Measurements from ENCODE around the gene MRPS35. TPM values are rescaled to one million over a fixed set of nuclear protein-coding genes. Genes with fewer than 3 reads are reported as not detected.
"Not testable (repeated sequence)": the region's sequence is repeated elsewhere in the genome, so short reads cannot be mapped to it uniquely, and the experiment has no call there.

Gene MRPS35
- total RNA-seq, 4 donors from 2014 or later = 76.3 to 153 (median 98.2) TPM

- Histone ChIP-seq H3K27me3 (no peaks in the 10 kb centered on the region), H3K4me3 (no peak overlapping the region), H3K4me1 (no peaks in the 10 kb centered on the region), H3K27ac (no peak overlapping the region), H3K9me3 (no peaks in the 10 kb centered on the region), H3K36me3 (peaks cover 0 to 14% of the 10 kb centered on the region in 2 donors)
- TF ChIP-seq POLR2A (IDR thresholded peaks at IDR 0.05) (no peak), CTCF (IDR thresholded peaks at IDR 0.05 in 4 of 5, conservative IDR thresholded peaks at IDR 0.05 in 1 of 5) (no peak)
- ATAC-seq (no peak), DNase-seq (no peak)
- intact Hi-C loops (cut with DNase I; ENCODE audit: low total_unique reads) (loop anchor here (5.0 kb wide), 1 partner anchor 92 kb away; no protein-coding TSS in a partner anchor), in situ Hi-C loops (cut with MboI; ENCODE audit: low sequenced_read_pairs in 4 of 4) (loop anchor here in 2 of 4 donors (25.0 kb wide), 1 partner anchor 207 kb away; no protein-coding TSS in a partner anchor)
These were observed 19.5 kb downstream of the MRPS35 start for GRCh38 chr12:27730097-27730588.

DNA sequence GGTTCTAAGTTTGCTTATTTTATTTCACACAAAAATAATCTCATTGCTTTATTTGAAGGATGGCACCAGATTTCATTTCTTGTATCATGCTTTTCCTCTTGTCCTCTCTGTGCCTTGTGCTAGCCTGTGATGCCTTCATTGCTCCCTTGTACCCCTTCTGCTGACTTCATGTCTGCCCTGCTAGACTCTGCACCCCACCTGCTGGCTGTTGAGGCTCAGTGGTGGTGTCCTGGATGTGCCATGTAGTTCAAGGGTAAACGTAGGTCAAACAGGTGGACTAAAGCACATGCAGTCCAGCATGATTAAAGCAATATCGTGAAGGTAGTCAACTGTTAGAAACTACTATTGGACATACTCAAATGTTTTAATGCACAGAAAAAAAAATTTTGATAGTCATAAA is 21.6 kb downstream of the MRPS35 start:
- Histone ChIP-seq H3K4me3 (no peak overlapping the region), H3K36me3 (peaks cover 0 to 24% of the 10 kb centered on the region in 2 donors), H3K9me3 (no peaks in the 10 kb centered on the region), H3K4me1 (no peaks in the 10 kb centered on the region), H3K27me3 (no peaks in the 10 kb centered on the region), H3K27ac (no peak overlapping the region)
- no peak for ATAC-seq
- intact Hi-C loops (cut with DNase I; ENCODE audit: low total_unique reads) (loop anchor here (5.0 kb wide), 1 partner anchor 90 kb away; no protein-coding TSS in a partner anchor), in situ Hi-C loops (cut with MboI; ENCODE audit: low sequenced_read_pairs in 4 of 4) (loop anchor here in 2 of 4 donors (25.0 kb wide), 1 partner anchor 205 kb away; no protein-coding TSS in a partner anchor)
- TF ChIP-seq POLR2A (IDR thresholded peaks at IDR 0.05) (no peak), CTCF (IDR thresholded peaks at IDR 0.05 in 4 of 5, conservative IDR thresholded peaks at IDR 0.05 in 1 of 5) (no peak)
- DNase-seq = no peak

DNA sequence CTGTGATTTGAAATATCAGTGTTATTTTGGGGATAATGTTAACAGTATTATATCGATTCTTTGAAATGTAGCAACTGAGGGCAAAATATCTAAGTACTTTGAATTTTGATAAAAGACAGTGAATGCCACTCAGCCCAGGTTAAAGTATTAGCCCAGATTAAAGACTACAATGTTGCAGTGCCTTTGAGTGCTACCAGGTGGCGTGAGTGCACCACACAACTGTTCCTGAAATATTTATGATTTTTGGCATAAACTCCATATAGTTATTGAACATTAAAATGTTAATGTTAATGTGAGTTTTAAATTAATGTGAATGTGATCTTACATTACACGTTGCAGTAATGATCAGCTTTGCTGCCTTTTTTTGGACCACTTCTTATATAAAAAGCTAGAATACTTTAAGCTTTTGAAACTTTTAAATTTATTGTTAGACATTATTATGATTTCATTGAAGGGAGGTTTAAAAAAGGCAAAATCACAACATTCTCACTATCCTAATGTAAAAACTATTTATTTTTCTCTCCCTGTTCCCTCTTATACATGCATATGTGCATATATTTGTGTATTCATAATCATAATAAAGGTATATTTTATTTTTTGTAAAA is 22.5 kb downstream of the MRPS35 start:
- H3K36me3 ChIP-seq = peaks cover 0 to 29% of the 10 kb centered on the region in 2 donors
- no peaks in the 10 kb centered on the region for H3K9me3 ChIP-seq
- no peak overlapping the region for H3K27ac ChIP-seq
- ATAC-seq (no peak), DNase-seq (no peak)
- H3K27me3 ChIP-seq = no peaks in the 10 kb centered on the region
- TF ChIP-seq POLR2A (IDR thresholded peaks at IDR 0.05) = no peak
- peak; percentile 38 to 67 (median 51) for TF ChIP-seq CTCF (IDR thresholded peaks at IDR 0.05 in 4 of 5, conservative IDR thresholded peaks at IDR 0.05 in 1 of 5)
- intact Hi-C loops (cut with DNase I; ENCODE audit: low total_unique reads) = loop anchor here (5.0 kb wide), 1 partner anchor 89 kb away; no protein-coding TSS in a partner anchor
- in situ Hi-C loops (cut with MboI; ENCODE audit: low sequenced_read_pairs in 4 of 4) = loop anchor here in 2 of 4 donors (25.0 kb wide), 1 partner anchor 204 kb away; no protein-coding TSS in a partner anchor
- no peaks in the 10 kb centered on the region for H3K4me1 ChIP-seq
- H3K4me3 ChIP-seq = no peak overlapping the region

GRCh38 chr12:27733791-27734190 is 23.2 kb downstream of the MRPS35 start:
- intact Hi-C loops (cut with DNase I; ENCODE audit: low total_unique reads) = loop anchor here (2.0 to 5.0 kb wide), 2 partner anchors 89 to 207 kb away; no protein-coding TSS in a partner anchor
- DNase-seq = no peak
- TF ChIP-seq CTCF (IDR thresholded peaks at IDR 0.05 in 4 of 5, conservative IDR thresholded peaks at IDR 0.05 in 1 of 5) = no peak
- TF ChIP-seq POLR2A (IDR thresholded peaks at IDR 0.05) = no peak
- no peak overlapping the region for H3K4me3 ChIP-seq
- no peaks in the 10 kb centered on the region for H3K27me3 ChIP-seq
- in situ Hi-C loops (cut with MboI; ENCODE audit: low sequenced_read_pairs in 4 of 4) = loop anchor here in 2 of 4 donors (25.0 kb wide), 1 partner anchor 204 kb away; no protein-coding TSS in a partner anchor
- H3K27ac ChIP-seq = no peak overlapping the region
- no peaks in the 10 kb centered on the region for H3K9me3 ChIP-seq
- peaks cover 0 to 35% of the 10 kb centered on the region in 2 donors for H3K36me3 ChIP-seq
- no peak for ATAC-seq
- no peaks in the 10 kb centered on the region for H3K4me1 ChIP-seq

DNA sequence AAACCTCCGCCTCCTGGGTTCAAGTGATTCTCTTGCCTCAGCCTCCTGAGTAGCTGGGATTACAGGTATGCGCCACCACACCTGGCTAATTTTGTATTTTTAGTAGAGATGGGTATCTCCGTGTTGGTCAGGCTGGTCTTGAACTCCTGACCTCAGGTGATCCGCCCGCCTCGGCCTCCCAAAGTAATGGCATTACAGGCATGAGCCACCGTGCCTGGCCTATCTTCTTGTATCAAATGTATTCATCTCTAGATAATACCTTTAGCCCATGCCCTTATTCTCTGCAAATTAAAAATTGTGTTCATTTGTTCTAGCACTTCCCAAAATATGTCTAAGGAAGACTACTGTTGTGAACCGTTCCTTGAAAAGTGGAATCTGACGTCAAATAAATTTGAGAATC is 23.7 kb downstream of the MRPS35 start:
- H3K27ac ChIP-seq, H3K9me3 ChIP-seq, DNase-seq, H3K4me1 ChIP-seq, H3K27me3 ChIP-seq, H3K4me3 ChIP-seq, ATAC-seq: not testable (repeated sequence)
- in situ Hi-C loops (cut with MboI; ENCODE audit: low sequenced_read_pairs in 4 of 4) = loop anchor here in 2 of 4 donors (25.0 kb wide), 1 partner anchor 203 kb away; no protein-coding TSS in a partner anchor
- intact Hi-C loops (cut with DNase I; ENCODE audit: low total_unique reads) = loop anchor here (2.0 to 5.0 kb wide), 2 partner anchors 88 to 206 kb away; no protein-coding TSS in a partner anchor
- peaks cover 0 to 37% of the 10 kb centered on the region in 2 donors for H3K36me3 ChIP-seq

Data from gastrocnemius medialis (tissue), 4 donors.